K562 (cell line): ENCODE measurements around the gene CYP2A6. TPM values are rescaled to one million over a fixed set of nuclear protein-coding genes. Genes with fewer than 3 reads are reported as not detected.
A peak's percentile ranks its signal among the peaks of the same experiment; 100 is the strongest.

Experiments used
- ATAC-seq: fragments of 200-7000 bp; cut with Tn5 transposase; 3 replicates; pipeline ENCODE4 v1.9.1; 2020; ENCODE audit warnings: moderate library complexity
- BruUV-seq: library from RNA; stranded (reverse); fragments of 400-500 nt; replicated peaks from 2 replicates; lab custom pipeline; 2021; lab: Mats Ljungman, UMichigan
- CTCF ChIA-PET: fragments of 300-600 bp; formaldehyde crosslinking; extraction: SDS; loops from one replicate; lab custom pipeline; 2021; ENCODE audit warnings: low intra/inter-chr PET ratio; lab: Yijun Ruan, JAX
- POLR2A ChIA-PET: fragments of 300-600, 350-650 bp; sonication (Branson Sonifier 250); formaldehyde crosslinking; extraction: SDS; loops from one replicate; lab custom pipeline; 2021; ENCODE audit warnings: antibody characterized with exemption, inconsistent platforms; lab: Yijun Ruan, JAX
- DNase-seq, 4 experiments: peaks; one replicate each; pipeline versions ENCODE4 v3.0.0 to v3.0.0-alpha.2; 2011 to 2018; ENCODE audit warnings: low spot score in 3 of 4, mixed read lengths in 3 of 4; ENCODE audit errors: extremely low read depth in 1 of 4
- FAIRE-seq: peaks from 2 replicates; lab custom pipeline; 2011; peaks lifted over from hg19 to GRCh38; lab: Jason Lieb, UNC
- H2AFZ ChIP-seq: 2 replicates; pipeline ENCODE4 v1.6.0; 2011; ENCODE audit warnings: low read depth, low read length, control low read depth, inconsistent platforms
- H3K27ac ChIP-seq: fragments of 200-600 bp; 3 replicates; pipeline ENCODE4 v1.8.0; 2011; ENCODE audit warnings: low read depth, mild to moderate bottlenecking, control low read depth, inconsistent platforms, low read length, moderate library complexity, mixed read lengths; ENCODE audit errors: extremely low read depth
- H3K27me3 ChIP-seq, 2 experiments: fragments of 300-600 bp in 1 of 2; 2 replicates in 1 of 2; 3 replicates in 1 of 2; pipeline versions ENCODE4 v1.6.0 to v1.8.0; 2011; ENCODE audit warnings: inconsistent platforms in 2 of 2, low read length in 2 of 2, mild to moderate bottlenecking in 1 of 2, mixed read lengths in 1 of 2, moderate library complexity in 1 of 2; ENCODE audit not compliant: control insufficient read depth in 2 of 2, insufficient read depth in 2 of 2
- H3K36me3 ChIP-seq: fragments of 300-600 bp; 3 replicates; pipeline ENCODE4 v1.8.0; 2011; ENCODE audit warnings: mild to moderate bottlenecking, low read length, inconsistent platforms; ENCODE audit not compliant: control insufficient read depth, insufficient read depth
- H3K4me1 ChIP-seq, 2 experiments: fragments of 200-600 bp in 1 of 2; replicated peaks in 1 of 2; 2 replicates in 1 of 2; 3 replicates in 1 of 2; pipeline versions ENCODE4 v1.5.1 to v1.8.0; 2011; ENCODE audit warnings: inconsistent platforms in 2 of 2, low read length in 2 of 2, mild to moderate bottlenecking in 1 of 2, mixed read lengths in 1 of 2, moderate library complexity in 1 of 2; ENCODE audit not compliant: control insufficient read depth in 2 of 2, insufficient read depth in 2 of 2
- H3K4me2 ChIP-seq: 2 replicates; pipeline ENCODE4 v1.6.1; 2011; ENCODE audit warnings: low read length, control low read depth, inconsistent platforms, mixed read lengths; ENCODE audit not compliant: insufficient read depth
- H3K4me3 ChIP-seq: fragments of 200-600 bp; sonication (generic), shearing (Covaris generic); 2 replicates; pipeline ENCODE4 v1.5.1; 2016; ENCODE audit warnings: control low read depth, inconsistent platforms
- H3K79me2 ChIP-seq: fragments of 200-600 bp; 3 replicates; pipeline ENCODE4 v1.8.0; 2011; ENCODE audit warnings: low read length, inconsistent platforms; ENCODE audit not compliant: control insufficient read depth, insufficient read depth
- H3K9ac ChIP-seq, 2 experiments: 2 replicates each; pipeline versions ENCODE4 v1.6.0 to v1.6.1; 2011; ENCODE audit warnings: low read depth in 2 of 2, low read length in 2 of 2, control low read depth in 1 of 2, inconsistent platforms in 1 of 2, mild to moderate bottlenecking in 1 of 2, mixed read lengths in 1 of 2; ENCODE audit not compliant: insufficient read depth in 1 of 2
- H3K9me1 ChIP-seq: one replicate; pipeline ENCODE4 v1.6.0; 2011; ENCODE audit warnings: inconsistent platforms, mild to moderate bottlenecking, low read length, moderate library complexity; ENCODE audit not compliant: control insufficient read depth, insufficient read depth
- H3K9me3 ChIP-seq: replicated peaks from 2 replicates; pipeline ENCODE4 v1.5.1; 2011; ENCODE audit warnings: low read depth, low read length, inconsistent platforms; ENCODE audit not compliant: control insufficient read depth, insufficient read depth
- H4K20me1 ChIP-seq: replicated peaks from 2 replicates; pipeline ENCODE4 v1.6.1; 2011; ENCODE audit warnings: low read length, inconsistent platforms, mixed read lengths; ENCODE audit not compliant: control insufficient read depth, insufficient read depth
- ADNP ChIP-seq: fragments of 200-800 bp; sonication (Bioruptor generic); IDR thresholded peaks from 2 replicates; pipeline ENCODE4 v1.6.1; 2016; ENCODE audit warnings: missing genetic modification characterization, missing compliant biosample characterization
- CREB1 ChIP-seq, 2 experiments: sonication (generic) in 1 of 2; formaldehyde crosslinking in 1 of 2; IDR thresholded peaks; 2 replicates each; pipeline versions ENCODE4 v1.6.1 to v1.8.0; 2012 to 2022; ENCODE audit warnings: inconsistent platforms in 1 of 2, mild to moderate bottlenecking in 1 of 2, missing genetic modification reagents in 1 of 2, moderate library complexity in 1 of 2
- CXXC5 ChIP-seq: fragments of 250-450 bp; sonication (Bioruptor Pico); IDR thresholded peaks from 2 replicates; pipeline ENCODE4 v1.8.0; 2022; ENCODE audit warnings: inconsistent platforms, mild to moderate bottlenecking, moderate library complexity
- DIDO1 ChIP-seq: fragments of 450-650 bp; IDR thresholded peaks from 2 replicates; pipeline ENCODE4 v1.6.1; 2016; ENCODE audit warnings: low read depth, missing biosample characterization, missing genetic modification characterization
- EZH2 ChIP-seq: IDR thresholded peaks from 2 replicates; pipeline ENCODE4 v1.6.1; 2012; ENCODE audit warnings: low read depth, mild to moderate bottlenecking, inconsistent platforms, low read length, borderline replicate concordance
- GATA2 ChIP-seq: sonication (generic); formaldehyde crosslinking; IDR thresholded peaks from 2 replicates; pipeline ENCODE4 v1.4.0; 2020; ENCODE audit warnings: mild to moderate bottlenecking, missing genetic modification reagents
- KAT8 ChIP-seq: fragments of 450-650 bp; IDR thresholded peaks from 2 replicates; pipeline ENCODE4 v1.6.1; 2016; ENCODE audit warnings: low read depth, mild to moderate bottlenecking
- MYNN ChIP-seq, 2 experiments: sonication (generic); formaldehyde crosslinking in 1 of 2; IDR thresholded peaks; 2 replicates each; pipeline versions ENCODE4 v1.5.0 to v1.6.1; 2016 to 2020; ENCODE audit warnings: antibody characterized with exemption in 1 of 2, missing genetic modification reagents in 1 of 2
- SRF ChIP-seq, 2 experiments: fragments of 250-450, 450-650 bp in 1 of 2; sonication (Bioruptor Pico) in 1 of 2; sonication (generic) in 1 of 2; formaldehyde crosslinking; IDR thresholded peaks; 2 replicates each; pipeline versions ENCODE4 v1.5.0 to v1.5.1; 2020 to 2022; ENCODE audit warnings: mild to moderate bottlenecking in 1 of 2, missing genetic modification reagents in 1 of 2
- THRAP3 ChIP-seq: fragments of 450-650 bp; IDR thresholded peaks from 2 replicates; pipeline ENCODE4 v1.6.1; 2016; ENCODE audit warnings: mild to moderate bottlenecking, inconsistent platforms, borderline replicate concordance
- TRIM24 ChIP-seq, 2 experiments: fragments of 450-650 bp; IDR thresholded peaks; 2 replicates each; pipeline ENCODE4 v1.6.1; 2016
- USF1 ChIP-seq: sonication (generic); formaldehyde crosslinking; IDR thresholded peaks from 2 replicates; pipeline ENCODE4 v1.9.0; 2022; ENCODE audit warnings: mild to moderate bottlenecking, missing genetic modification reagents
- ZNF146 ChIP-seq: IDR thresholded peaks from one replicate; pipeline ENCODE4 v1.6.1; 2018; ENCODE audit warnings: missing compliant biosample characterization; ENCODE audit not compliant: unreplicated experiment
- ZNF23 ChIP-seq: fragments of 250-450 bp; sonication (Bioruptor Pico); IDR thresholded peaks from 2 replicates; pipeline ENCODE4 v1.4.0; 2020; ENCODE audit warnings: mild to moderate bottlenecking
- WGBS: fragments of 100-300 bp; shearing (Covaris generic); methylation state at CpG from one replicate; pipeline ENCODE4 v1.1.6; 2016; ENCODE audit warnings: low coverage, mixed read lengths; ENCODE audit not compliant: insufficient coverage; ENCODE audit errors: missing lambda C conversion rate; 5-methylcytosine and 5-hydroxymethylcytosine counted together
- in situ Hi-C: fragments of 300-500 bp; cut with MboI; formaldehyde crosslinking; loops from 4 replicates; pipeline ENCODE4 v1.15.0; 2018; ENCODE audit warnings: inconsistent platforms, mixed read lengths
- intact Hi-C: fragments of 100-400 bp; cut with micrococcal nuclease; formaldehyde crosslinking; loops from 2 replicates; pipeline ENCODE4 v1.14.2; 2022
- polyA plus RNA-seq, 8 experiments: library from polyadenylated mRNA; depleted of rRNA in 4 of 8; stranded (reverse) in 5 of 8; unstranded in 3 of 8; fragments of >200 nt; fragmentation: Nextera tagmentation in 2 of 8; fragmentation: Illumina TruSeq in 1 of 8; extraction: Ambion mirVana in 2 of 8; extraction: Trizol in 1 of 8; gene quantifications; 2 replicates each; pipeline versions ENCODE4 v1.2.1 to v1.2.3, GENCODE V29; 2011 to 2014; ENCODE audit warnings: inconsistent platforms in 1 of 8, missing spikeins in 1 of 8
- total RNA-seq, 7 experiments: library from RNA; depleted of rRNA in 6 of 7; stranded (reverse); fragments of >200 nt in 6 of 7; fragmentation: Illumina TruSeq in 2 of 7; extraction: Trizol in 2 of 7; gene quantifications; 2 replicates each; pipeline versions ENCODE4 v1.2.1 to v1.2.3, GENCODE V29; 2011 to 2021; ENCODE audit warnings: low replicate concordance in 1 of 7
- TF ChIP-seq, protein P1 (sequence below): IDR thresholded peaks from 2 replicates; pipeline ENCODE4 v1.6.1; 2011; ENCODE audit warnings: borderline replicate concordance, low read depth, mild to moderate bottlenecking, moderate library complexity, low read length; ENCODE audit not compliant: insufficient read depth, poor library complexity, severe bottlenecking
- TF ChIP-seq, protein P2 (sequence below): fragments of 450-650 bp; IDR thresholded peaks from 2 replicates; pipeline ENCODE4 v1.6.1; 2016; ENCODE audit warnings: borderline replicate concordance

The CYP2A6 gene
- total and polyA plus RNA-seq, 9 of the 15 experiments (the other 6 are each of a cell fraction or from before 2014, with no cell fraction given) = 0.31 TPM; not detected in 8

GRCh38 chr19:40827386-40828247, 22.6 kb downstream of the CYP2A6 start:
- peaks cover 3% of the 10 kb centered on the region; the same call in 1 of the 3 replicates for H3K79me2 ChIP-seq
- H3K9me1 ChIP-seq = peaks cover 3% of the 10 kb centered on the region
- WGBS = 96% methylated on average over 20 of the region's 22 CpGs
- in situ Hi-C loops = no loop called here
- ChIA-PET CTCF (no interaction called here), POLR2A (no interaction called here)
- no peak overlapping the region for H3K9ac ChIP-seq
- ATAC-seq (no peak), FAIRE-seq (no peak), DNase-seq (no peak)
- no TSS peak for BruUV-seq
- peaks cover 43 to 45% of the 10 kb centered on the region in 2 experiments for H3K4me1 ChIP-seq
- no peak overlapping the region; the same call in 2 of the 3 replicates for H3K27ac ChIP-seq
- no peaks in the 10 kb centered on the region for H3K27me3 ChIP-seq
- 0 out of 3 replicates have a peak, but pooled peaks cover 3% of the 10 kb centered on the region for H3K36me3 ChIP-seq
- H2AFZ ChIP-seq = no peak overlapping the region
- intact Hi-C loops = no loop called here
- no peaks in the 10 kb centered on the region for H4K20me1 ChIP-seq
- no peak overlapping the region for H3K4me3 ChIP-seq
- H3K9me3 ChIP-seq = no peaks in the 10 kb centered on the region
- H3K4me2 ChIP-seq = no peak overlapping the region
- TF ChIP-seq, protein P1, sequence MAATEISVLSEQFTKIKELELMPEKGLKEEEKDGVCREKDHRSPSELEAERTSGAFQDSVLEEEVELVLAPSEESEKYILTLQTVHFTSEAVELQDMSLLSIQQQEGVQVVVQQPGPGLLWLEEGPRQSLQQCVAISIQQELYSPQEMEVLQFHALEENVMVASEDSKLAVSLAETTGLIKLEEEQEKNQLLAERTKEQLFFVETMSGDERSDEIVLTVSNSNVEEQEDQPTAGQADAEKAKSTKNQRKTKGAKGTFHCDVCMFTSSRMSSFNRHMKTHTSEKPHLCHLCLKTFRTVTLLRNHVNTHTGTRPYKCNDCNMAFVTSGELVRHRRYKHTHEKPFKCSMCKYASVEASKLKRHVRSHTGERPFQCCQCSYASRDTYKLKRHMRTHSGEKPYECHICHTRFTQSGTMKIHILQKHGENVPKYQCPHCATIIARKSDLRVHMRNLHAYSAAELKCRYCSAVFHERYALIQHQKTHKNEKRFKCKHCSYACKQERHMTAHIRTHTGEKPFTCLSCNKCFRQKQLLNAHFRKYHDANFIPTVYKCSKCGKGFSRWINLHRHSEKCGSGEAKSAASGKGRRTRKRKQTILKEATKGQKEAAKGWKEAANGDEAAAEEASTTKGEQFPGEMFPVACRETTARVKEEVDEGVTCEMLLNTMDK = no peak
- TF ChIP-seq DIDO1 (tag) (no peak), ADNP (tag) (peak; percentile 97), THRAP3 (no peak), CREB1 (IDR thresholded peaks at IDR 0.05) (no peak), CREB1 (CRISPR knock-in tag; IDR thresholded peaks at IDR 0.05) (no peak), SRF (CRISPR knock-in tag; IDR thresholded peaks at IDR 0.05) (no peak), EZH2 (no peak), USF1 (no peak), CXXC5 (CRISPR knock-in tag) (0 out of 2 replicates have a peak, but pooled peaks have one; percentile 28), MYNN (IDR thresholded peaks at IDR 0.05) (no peak), MYNN (CRISPR knock-in tag; IDR thresholded peaks at IDR 0.05) (no peak), ZNF23 (CRISPR knock-in tag) (no peak), ZNF146 (peak; percentile 20), GATA2 (CRISPR knock-in tag) (no peak), KAT8 (no peak), TRIM24 (IDR thresholded peaks at IDR 0.05) (no peak)
- TF ChIP-seq, protein P2, sequence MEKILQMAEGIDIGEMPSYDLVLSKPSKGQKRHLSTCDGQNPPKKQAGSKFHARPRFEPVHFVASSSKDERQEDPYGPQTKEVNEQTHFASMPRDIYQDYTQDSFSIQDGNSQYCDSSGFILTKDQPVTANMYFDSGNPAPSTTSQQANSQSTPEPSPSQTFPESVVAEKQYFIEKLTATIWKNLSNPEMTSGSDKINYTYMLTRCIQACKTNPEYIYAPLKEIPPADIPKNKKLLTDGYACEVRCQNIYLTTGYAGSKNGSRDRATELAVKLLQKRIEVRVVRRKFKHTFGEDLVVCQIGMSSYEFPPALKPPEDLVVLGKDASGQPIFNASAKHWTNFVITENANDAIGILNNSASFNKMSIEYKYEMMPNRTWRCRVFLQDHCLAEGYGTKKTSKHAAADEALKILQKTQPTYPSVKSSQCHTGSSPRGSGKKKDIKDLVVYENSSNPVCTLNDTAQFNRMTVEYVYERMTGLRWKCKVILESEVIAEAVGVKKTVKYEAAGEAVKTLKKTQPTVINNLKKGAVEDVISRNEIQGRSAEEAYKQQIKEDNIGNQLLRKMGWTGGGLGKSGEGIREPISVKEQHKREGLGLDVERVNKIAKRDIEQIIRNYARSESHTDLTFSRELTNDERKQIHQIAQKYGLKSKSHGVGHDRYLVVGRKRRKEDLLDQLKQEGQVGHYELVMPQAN = no peak
